Stimulated activated CD4-positive, alpha-beta T cell treated with anti-CD3 and anti-CD28 coated beads, Interleukin-15, amount 100 ng/mL, for 48 hours (primary cell): ENCODE measurements around the gene AADACL4.
"Not testable (repeated sequence)": the region's sequence is repeated elsewhere in the genome, so short reads cannot be mapped to it uniquely, and the experiment has no call there.

ENCODE experiments used
- DNase-seq, 2 donors: peaks; one replicate each; pipeline ENCODE4 v3.0.0-alpha.2; 2020; ENCODE audit warnings: low read depth in 2 of 2

Gene AADACL4

DNA sequence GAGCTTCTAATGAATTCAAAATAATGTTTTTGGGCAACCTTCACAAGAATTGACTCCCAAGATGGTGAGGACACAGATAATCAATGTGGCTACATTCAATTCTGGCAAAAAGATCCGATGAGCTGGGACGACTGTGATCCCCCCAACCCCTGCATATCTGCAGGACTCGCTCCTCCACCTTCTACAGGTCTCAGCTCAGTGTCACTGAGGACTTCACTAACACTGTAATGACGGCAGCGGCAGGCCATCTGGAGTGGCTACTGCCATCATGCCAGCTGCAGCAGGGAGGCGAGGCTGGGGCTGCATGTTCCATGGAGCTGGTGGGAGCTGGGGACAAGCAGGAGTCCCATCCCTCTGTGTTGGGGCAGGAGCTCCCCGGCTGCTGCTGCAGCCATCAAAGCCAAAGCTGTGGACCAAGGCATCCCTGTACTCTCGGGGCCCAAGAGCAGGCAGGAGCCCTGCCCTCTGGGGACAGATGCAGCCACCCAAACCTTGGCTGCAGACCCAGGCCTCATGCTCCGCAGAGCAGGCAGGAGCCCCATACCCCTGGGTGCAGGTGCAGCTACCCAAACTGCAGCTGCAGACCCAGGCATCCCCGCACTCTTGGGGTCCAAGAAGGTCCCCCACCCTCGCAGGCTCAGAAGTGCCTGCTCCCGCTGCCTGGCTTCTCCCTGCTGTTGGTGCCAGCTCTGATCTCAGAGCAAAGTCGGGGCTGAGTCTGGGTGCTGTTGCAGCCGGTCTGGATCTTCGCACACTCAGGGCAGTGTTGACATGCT, 13.7 kb upstream of the AADACL4 start:
- DNase-seq = no peak

DNA sequence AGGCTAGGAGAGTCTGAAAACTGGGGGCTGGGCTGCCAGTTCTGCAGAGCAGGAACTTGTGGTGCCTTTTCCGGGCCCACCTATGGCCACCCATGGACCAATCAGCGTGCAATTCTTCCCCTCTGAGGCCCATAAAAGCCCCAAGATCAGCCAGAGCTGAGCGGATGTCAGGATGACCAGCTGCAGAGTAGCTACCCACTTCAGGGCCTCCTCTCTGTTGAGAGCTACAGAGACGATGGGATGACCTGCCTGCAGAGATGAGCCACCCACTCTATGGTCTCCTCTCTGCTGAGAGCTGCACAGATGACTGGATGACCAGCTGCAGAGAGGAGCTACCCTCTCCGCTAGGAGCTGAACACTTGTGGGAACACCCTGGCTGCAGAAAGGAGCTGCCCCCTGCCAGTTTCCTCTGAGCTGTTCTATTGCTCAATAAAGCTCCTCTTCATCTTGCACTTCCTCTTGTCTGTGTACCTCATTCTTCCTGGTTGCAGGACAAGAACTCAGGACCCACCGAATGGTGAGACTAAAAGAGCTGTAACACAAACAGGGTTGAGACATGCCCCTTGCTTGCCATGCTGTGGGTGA, 12.8 kb upstream of the AADACL4 start:
- no peak for DNase-seq

DNA sequence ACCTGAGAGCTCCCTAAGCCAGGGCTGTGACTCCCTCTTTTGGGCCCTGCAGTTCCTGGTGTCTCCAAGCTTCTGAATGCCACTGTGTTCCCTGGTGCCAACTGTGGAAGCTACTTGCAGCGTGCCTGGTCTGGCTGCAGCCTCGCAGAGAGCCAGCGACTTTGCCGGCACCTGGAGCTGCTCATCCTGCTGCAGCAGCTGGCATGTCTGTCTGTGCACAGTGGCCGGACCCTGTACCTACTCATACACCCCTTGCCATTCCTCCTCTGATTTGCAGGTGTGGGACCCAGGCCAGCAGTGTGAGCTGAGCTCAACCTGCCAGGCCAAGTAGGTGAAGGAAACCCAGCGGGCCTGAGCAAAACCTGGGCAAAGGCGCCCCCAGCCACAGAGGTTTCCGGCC, 12.3 kb upstream of the AADACL4 start:
- no peak for DNase-seq

DNA sequence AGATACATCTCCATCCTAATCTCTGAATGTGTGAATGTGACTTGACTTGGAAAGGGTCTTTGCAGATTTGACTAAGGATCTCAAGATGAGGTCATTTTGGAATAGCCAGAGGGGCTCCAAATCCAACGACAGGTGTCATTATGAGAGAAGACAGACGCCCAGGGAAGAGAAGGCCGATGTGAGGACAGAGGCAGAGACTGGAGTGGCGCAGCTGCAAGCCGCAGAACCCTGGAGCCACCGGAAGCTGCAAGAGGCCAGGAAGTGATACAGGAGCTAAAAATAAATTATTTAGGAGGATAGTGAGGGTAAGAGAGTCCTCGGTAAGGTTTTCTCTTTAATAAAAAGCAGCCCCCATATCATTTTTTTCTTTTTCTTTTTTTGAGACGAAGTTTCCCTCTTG, 9.7 kb upstream of the AADACL4 start:
- no peak for DNase-seq

DNA sequence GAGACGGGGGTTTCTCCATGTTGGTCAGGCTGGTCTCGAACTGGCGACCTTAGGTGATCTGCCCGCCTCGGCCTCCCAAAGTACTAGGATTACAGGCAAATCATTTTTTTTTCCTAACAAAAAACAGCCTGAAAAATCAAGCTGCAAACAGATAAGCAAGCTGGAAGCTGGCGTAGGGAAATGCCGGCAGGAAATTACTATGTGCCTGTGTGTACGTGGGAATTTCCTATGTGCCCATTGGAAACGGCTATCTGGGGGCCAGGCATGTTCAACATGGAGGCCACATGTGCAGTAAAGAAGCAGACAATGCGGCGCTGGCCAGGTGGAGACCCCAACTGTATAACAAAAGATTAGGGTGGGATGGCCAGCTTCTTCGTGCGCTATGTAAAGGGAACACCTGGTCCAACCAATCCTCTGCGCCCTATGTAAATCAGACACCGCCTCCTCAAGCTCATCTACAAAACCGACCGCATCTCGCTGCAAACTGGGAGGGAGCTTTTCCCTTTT, 9.1 kb upstream of the AADACL4 start:
- DNase-seq = no peak

DNA sequence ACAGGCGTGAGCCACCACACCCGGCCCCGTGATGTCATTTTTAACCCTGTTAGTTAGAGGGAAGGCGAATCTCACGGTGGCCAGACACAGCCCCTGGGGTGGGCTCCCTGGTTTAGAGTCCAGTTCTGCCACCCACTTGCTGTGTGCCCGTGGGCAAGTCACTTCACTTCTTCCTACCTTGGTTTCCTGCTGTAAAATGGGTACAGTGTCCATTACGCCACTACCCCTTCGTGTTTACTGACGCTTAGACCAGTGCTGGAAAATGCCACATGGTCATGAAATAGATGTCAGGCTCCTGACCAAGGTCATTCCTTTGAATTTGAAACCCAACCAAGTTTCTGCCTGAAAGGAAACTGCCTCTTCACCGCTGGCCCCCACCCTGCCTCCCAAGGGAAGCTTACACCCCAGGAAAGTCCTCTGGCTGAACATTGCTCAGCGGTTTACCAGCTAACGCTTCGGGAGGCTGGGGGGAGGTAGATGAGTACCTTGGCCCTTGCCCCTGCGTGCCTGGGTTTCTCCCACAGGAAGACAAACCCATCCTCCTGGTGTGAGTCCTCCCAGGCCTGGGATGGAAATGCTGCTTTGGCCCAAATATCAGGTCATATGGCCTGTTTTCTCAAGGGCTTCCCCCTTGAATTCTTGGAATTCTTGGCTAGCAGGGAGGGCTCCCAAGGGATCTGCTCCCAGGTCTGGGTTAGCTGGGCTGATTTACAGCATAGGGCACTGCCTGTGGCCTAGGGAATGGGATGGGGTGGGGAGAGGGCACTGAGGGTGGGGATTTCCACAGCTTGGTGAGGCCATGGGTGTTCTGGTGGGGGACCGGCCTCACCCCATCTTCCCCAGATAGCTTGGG, 7.6 kb upstream of the AADACL4 start:
- no peak for DNase-seq

DNA sequence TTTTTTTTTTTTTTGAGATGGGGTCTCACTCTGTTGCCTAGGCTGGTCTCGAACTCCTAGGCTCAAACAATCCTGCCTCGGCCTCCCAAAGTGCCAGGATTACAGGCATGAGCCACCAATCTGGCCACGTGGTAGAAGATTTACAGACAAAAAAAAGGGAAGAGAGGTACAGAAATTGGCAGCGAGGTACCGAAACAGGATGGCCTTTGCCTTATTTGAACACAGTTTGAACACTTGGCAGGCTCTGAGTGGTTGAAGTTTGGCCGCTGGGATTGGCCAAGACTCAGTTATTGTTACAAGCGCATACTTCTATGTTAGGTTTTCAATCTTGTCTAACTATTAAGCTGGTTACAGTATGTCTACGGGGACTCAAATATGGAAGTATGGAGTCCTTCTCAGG, 6.2 kb upstream of the AADACL4 start:
- DNase-seq = no peak

DNA sequence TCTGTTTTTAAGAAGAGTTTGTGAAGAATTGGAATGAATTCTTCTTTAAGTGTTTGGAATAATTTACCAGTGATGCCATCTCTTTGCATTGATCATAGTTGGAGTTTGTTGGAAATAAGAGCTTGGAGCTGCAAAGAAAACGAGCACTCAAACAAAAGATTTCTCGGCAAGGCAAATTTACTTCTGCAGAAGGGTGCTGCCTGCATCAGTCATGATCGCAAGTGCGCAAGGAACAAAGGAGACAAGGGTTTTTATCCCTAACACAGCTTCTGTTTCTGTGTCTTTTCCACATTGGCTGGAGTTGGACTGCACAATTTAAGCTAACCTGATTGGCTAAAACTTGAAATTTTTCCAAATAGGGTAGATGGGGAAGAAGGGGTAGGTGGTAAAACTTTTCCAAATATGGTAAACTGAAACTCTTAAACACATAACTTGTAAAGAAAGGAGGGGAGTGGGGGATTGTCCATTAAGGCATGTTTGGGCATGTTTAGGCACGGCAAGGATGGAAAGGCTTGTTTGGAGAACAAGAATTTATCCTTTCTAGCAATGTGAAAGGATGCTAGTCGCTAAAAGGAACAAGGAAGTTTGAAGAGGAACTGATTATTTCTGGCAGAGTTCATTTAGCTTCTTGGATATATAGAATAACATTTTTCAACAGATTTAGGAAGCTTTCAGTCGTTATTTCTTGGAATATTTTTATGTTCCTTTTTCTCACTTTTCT, 3.5 kb upstream of the AADACL4 start:
- no peak for DNase-seq

DNA sequence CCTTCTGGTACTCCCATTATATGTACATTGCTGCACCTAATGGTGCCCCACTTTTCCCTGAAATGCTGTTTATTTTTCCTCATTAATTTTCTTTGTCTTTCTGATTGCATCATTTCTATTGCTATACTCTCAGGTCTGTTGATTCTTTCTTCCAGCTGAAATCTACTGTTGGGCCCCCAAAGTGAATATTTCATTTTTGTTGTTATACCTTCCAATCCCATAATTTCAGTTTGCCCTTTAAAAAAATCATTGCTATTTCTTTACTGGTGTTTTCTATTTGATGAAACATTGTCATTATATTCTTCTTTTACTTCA, 3.0 kb upstream of the AADACL4 start:
- no peak for DNase-seq

DNA sequence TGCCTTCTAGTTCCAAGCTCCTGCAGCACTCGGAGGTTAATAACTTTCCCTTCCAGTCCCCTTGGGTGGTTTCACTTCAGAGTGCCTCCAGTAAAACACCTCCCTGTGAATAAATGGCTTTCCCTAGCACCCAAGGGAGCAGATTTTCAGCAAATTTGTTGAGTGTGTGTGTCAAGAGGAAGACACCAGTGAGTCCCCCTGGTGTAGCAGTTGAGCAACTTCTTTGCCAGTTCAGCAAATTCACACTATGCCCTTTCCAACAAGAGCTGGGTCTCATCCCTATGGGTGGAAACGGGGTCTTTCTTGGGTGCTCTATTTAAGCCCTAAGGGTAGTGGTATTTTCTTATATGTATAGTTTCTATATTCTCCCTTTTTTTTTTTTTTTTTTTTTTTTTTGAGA, 806 bp upstream of the AADACL4 start:
- DNase-seq = no peak

DNA sequence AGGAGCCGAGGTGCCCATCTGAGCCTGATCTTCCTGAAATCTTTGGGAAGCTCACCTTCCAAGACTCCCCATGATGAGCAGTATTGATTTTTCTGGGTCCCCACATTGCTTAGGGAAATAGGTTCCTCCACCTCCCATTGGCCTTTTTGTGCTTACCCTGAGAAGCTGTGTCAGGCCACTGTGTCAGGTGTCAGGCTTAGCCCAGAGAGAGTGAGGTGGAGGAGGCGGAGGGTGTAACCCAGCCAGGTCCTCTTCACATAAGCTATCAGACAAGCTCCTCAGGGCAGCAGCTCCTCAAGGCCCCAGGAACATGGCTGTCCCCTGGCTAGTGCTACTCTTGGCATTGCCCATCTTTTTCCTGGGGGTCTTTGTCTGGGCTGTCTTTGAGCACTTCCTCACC, 352 bp downstream of the AADACL4 start:
- no peak for DNase-seq

DNA sequence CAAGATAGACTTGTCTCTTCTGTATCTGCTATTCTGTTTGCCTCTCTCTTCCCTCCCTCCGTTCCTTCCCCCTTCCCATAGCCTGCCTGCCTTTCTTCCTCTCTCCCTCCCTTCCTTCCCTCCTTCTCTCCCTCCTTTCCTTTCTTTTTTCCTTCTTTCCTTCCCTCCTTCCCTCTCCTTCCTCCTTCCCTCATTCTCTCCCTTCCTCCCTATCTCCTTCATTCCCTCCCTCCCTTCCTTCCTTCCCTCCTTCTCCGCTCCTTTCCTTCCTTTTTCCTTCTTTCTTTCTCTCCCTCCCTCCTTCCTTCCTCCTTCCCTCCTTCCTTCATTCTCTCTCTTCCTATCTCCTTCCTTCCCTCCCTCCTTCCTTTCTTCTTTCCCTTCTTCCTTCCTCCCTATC, 944 bp downstream of the AADACL4 start:
- no peak for DNase-seq

DNA sequence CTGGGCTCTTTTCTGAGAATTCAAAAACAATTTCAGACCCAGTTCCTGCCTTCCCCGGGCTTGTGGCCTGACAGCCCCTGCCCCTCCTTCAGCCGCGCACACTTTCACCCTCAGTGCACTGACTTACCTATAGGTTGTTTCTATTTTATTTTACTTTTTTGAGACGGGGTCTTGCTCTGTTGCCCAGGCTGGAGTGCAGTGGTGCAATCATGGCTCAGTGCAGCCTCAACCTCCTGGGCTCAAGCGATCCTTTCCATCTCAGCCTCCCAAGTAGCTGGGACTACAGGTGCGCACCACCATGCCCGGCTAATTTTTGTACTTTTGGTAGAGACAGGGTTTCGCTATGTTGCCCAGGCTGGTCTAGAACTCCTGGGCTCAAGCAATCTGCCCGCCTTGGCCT, 1.5 kb downstream of the AADACL4 start:
- DNase-seq = not testable (repeated sequence)

DNA sequence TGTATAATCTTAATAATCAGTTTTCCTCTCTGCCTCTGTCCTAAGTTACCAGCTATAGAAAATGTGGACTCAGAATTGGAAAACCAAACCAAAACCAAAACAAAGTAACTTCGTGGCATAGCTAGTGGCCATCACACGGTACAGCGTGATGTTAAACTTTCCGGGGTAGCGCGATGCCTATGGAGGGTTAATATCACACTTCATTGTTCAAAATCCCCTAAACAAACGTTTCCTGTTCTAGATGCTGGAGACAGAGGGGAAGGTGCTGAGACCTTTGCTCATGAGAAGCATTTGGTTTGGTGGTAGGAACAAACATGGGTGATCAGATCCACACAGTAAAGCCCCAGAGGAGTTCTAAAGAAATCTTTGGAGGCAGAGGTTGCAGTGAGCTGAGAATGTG, 4.9 kb downstream of the AADACL4 start:
- no peak for DNase-seq

DNA sequence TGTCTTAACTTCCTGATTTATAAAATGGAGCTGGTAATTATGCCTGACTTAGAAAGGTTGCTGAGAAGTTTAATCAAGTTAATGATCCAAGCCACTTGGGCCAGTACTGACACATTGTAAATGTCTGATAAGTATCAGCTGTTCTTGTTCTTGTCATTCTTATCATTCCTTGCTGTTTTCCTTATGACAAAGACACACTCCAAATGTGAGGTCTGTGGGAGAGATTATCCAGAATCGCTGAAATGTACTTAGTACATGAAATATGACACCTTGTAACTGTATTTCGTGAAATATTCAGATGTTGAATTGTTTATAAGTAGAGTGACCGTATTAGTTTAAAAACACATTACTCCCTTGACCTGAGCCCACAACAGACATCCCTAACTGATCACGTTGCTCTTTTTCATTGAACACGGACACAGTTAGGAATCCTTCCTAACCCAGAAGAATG, 6.1 kb downstream of the AADACL4 start:
- no peak for DNase-seq

DNA sequence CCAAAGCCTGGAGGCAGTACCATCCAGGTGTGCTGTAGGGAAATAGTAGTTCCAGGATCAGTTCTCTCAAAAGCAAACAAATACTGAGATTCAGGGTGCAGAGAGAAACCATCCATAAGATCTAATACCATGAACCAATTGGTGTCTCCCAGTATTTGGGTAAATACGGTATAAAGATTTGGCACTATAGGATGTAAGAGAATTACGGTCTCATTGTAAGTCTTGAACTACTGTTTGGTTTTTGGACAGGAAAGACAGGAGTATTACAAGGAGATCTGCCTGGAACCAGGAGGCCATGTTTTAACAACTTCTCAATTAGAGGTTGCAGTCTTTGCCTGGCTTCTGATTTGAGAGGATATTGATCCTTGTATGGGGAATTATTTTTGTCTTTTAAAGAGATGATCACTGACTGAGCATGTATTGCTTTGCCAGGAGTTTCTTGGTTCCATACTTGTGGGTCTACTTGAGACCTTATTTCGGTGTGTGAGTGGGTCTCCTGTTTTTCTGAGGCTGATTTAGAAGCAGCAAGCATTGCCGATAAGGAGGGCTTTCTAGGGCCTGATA, 10.2 kb downstream of the AADACL4 start:
- no peak for DNase-seq

DNA sequence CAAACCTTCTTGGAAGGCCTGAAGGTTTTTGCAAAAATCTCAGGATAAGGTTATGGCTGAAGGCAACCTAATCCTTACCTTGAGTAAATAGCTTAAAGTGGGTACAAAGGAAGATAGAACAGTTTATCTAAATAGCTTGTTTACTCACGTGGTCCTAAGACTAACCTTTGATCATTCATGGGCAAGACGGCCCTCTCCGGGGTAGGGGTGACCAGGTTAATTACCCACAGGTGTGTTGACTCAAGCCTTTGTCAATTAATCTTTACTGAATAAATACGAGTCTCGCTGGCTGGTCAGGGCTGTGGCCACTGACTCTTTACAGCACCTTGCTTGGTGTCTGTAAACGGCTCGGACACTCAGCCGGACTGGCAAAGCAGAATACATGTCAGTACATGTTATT, 10.8 kb downstream of the AADACL4 start:
- no peak for DNase-seq

DNA sequence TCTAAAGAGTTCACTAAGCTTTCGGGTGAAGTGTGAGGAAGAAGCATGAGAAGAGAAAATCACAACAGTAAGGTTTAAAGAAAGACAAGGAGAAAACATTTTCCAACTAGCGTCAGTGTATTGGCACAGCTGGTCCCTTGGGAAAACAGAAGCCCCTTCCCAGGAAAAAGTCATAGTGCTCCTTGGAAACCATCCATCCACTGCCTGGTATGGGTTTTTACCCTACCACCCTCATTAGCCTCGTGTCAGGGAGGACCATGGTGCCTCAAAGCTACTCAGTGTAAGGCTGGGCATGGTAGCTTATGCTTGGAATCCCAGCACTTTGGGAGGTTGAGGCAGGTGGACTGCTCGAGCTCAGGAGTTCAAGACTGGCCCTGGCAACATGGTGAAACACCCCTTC, 12.7 kb downstream of the AADACL4 start:
- no peak for DNase-seq

DNA sequence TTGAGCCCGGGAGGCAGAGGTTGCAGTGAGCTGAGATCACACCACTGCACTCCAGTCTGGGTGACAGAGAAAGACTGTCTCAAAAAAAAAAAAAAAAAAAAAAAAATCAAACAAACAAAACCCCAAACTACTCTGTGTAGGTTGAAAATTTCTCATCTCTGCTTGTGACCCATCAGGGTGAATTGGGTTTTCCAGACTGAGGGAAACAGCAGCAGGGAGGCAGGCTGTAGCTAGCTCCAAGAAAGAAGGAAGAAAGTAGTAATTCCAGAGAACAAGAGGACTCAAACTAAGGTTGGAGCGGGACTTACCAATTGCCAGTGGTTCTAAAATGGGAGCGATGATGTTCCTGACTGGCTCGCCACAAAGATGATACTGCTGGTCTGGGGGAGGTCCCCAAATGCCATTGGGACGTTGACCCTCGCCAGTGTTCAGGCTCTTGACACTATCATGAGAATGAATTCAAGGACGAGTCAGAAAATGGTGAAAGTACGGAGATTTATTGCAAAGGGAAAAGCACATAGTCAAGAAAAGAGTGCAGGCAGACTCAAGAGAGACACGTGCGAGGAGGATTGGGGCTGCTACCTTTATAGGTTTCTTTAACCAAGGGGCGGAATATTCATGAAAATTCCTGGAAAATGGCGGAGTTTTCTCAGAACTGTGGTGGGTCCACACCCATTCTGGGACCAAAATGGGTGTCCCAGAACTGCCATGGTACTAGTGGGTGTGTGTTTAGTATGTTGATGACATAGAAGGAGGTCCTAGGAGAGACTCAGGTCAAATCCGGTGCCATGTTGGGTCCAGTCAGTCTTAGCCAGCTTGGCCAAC, 13.4 kb downstream of the AADACL4 start:
- no peak for DNase-seq

DNA sequence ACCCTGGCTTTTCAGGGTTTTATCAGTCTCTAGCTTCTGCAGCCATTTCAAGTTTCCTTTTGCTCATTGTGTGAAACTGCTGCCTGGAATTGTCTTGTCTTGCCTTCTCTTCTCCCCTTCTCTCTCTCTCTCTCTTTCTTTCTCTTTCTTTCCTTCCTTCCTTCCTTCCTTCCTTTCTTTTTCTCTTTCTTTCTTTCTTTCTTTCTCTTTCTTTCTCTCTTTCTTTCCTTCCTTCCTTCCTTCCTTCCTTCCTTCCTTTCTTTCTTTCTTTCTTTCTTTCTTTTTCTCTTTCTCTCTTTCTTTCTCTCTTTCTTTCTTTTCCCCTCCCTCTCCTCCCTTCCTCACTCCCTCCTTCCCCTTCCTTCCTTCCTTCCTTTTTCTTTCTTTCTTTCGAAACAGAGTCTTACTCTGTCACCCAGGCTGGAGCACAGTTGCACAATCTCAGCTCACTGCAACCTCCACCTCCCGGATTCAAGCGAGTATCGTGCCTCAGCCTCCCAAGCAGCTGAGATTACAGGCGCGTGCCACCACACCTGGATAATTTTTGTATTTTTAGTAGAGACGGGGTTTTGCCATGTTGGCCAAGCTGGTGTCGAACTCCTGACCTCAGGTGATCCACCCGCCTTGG, 14.1 kb downstream of the AADACL4 start:
- not testable (repeated sequence) for DNase-seq
